NCI-H2196 treated with DMSO at 0.1 percent for 48 hours (cell line): ENCODE results near the gene ARL16.

Experiments
- DNase-seq: peaks from one replicate; lab custom pipeline; 2025; ENCODE audit not compliant: unreplicated experiment; lab: John Stamatoyannopoulos, UW

The ARL16 gene

DNA sequence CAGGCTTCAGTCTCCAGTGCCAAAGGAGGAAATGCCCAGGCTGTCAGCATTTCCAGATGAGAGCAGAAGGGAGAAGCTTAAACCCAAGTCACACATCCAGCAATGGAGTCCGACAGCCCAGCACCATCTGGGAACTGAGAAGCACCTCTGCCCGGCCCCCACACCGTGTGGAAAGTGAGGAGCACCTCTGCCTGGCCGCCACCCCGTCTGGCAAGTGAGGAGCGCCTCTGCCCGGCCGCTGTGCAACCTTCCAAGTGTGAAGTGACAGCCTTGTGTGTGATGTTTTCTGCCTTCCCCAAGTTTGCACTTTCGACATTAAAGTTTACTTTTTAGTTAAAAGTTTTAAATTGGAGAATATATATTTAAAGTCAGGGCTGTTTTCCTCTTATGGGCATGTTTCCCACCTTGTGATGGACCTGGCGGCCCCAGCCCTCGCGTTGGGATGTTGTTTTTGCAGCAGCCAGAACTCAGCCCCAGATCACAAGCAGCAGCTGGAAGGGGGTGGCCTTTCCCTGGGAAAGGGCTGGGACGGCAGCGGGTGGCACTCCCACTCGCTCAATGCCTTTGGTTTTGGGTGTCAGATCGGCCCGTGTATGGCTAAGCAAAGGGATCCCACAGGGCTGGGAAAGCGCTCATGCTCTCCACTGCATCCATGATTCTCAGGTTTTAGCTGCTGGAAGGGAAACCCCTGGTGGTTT lies 9.9 kb downstream of the ARL16 start:
- DNase-seq = no peak

DNA sequence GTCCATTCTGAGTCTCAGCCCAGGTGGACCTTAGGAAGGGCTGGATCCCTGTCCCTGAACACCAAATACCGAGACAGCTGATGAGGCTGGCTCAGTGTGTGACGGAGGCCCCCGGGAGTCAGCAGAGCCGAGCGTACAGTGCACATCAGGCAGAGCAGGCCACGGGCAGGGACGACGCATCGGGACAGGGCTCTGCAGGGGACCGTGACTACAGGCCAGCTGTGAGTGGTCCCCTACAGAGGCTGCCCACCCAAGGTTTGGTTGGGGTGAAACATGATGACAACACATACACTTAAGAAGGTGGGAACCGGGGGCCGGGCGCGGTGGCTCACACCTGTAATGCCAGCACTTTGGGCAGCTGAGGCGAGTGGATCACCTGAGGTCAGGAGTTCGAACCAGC lies 10.6 kb downstream of the ARL16 start:
- DNase-seq = no peak

DNA sequence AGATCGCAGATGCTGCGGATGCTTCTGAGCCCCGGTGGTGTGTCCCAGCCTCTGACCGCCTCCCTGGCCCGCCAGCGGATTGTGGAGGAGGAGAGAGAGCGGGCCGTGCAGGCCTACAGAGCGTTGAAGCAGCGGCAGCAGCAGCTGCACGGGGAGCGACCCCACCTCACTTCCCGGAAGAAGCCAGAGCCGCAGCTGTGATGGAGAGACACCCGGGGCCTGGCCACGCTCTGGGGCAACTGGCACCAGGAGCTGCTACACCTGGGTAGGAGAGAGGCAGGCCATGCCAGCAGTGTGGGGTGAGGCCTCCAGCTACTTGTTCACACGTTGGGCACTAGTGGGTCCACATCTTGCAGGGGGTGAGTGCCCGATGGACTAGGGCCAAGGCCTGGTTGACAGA lies 11.1 kb downstream of the ARL16 start:
- DNase-seq = no peak

DNA sequence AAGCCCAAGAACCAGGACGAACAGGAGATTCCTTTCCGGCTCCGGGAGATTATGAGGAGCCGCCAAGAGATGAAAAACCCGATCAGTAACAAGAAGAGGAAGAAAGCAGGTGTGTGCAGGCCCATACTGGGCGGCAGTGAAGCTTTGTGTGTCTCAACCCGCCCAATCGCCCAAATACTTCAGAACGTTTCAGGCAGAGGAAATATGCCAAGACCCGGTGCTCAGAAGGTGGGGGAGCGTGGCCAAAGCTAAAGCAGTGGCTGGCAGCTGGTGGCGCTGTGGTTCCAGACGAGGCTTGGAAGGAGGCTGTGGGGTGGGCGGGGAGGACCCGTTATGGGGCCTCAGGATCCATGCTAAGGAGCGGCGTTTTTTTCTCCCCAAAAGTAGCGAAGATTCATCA lies 15.8 kb downstream of the ARL16 start:
- DNase-seq = no peak

DNA sequence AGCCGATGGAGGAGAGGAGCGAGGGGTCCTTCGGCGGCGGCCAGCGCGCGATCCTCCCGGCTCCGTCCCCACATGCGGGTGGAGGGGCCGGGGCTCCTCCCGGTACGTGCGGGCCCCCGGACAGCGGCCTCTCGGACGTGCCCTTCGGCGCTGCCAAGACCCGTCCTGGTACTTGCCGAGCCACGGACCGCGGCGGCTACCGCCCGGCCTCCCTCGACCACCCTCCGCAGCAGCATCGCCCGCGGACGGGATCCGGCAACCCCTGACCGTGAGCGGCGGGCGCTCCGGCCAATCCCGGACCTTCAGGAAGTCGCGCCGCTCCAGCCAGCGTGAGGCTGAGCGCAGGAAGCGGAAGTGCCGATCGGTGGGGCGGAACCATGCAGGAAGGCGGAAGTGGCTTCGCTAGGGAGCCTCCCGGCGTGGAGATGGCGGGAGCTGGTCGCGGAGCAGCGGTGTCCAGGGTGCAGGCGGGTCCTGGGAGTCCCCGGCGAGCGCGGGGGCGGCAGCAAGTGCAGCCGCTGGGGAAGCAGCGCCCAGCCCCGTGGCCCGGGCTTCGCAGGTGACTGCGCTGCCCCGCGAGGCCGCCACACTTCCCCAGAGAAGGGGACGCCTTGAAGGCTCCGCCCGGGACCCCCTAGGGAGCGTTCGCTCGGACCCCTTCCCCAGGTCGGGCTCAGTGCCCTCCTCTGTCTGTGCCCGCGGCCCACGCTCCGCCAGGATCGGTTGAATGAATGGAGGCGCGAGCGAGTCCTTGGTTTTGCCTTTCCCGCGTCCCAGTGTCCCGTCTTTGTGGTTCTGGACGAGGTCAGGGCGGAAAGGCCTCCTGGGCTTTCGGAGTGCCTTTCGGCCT lies 17.0 kb downstream of the ARL16 start, which contains the start of the genes CCDC137 and OXLD1:
CCDC137 (plus strand) TSS at position 396 of the 850 bp plus-strand sequence; CDS start at position 426, 30 bp downstream.
OXLD1 (minus strand) TSS at position 264 of the 850 bp plus-strand sequence; CDS start at position 236, 28 bp downstream.
- peak; percentile 95 for DNase-seq

DNA sequence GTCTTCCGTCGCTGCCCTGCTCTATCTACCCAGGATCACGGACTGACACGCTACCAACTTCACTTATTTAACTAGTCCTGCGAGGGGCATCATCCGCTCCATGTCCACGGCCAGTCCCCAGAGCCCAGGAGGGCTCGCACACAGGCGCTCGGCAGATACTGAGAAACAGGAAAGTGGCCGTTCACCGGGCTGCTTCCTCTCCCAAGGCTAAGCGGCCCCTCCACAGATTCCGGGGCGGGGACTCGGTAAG lies 17.6 kb downstream of the ARL16 start:
- DNase-seq = no peak

DNA sequence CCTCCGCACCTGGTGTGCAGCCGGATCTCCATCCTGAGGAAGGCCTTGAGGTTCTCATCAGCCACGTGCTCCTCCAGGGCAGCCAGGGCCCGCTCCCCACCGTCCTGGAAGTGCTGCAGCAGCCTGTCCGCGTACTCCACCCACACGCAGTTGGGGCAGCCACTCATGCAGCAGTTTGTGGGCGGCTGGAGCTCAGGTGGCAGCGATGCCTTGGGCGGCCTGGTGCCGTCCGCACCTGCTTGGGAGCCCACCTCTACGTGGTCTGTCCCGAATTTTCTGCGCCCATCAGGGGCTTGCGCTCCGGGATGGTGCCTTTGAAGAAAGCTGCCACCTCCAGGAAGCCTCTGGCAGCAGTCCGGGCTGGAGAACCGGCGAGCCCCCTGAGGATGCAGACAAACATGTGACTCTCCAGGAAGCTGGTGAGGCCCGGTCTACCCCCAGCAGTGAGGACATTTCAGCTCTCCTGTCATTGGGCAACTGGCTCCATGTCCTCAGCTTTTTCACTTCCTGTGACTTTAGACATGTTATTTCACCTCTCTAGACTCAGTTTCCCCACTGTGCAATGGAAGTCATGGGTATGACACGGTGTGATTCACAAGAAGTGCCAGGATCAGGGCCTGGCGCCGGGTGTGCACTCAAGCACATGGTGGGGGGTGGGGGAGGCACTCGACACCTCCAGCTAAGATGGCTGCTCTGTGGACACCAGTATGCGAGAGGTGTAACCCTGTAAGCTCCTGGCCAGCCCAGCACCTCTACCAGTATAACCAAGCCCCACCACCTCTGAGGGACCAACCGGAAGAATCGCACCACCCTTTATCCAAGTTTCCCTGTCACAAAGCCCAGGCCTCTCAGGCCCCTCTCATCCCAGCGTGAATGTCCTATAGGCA lies 18.1 kb downstream of the ARL16 start:
- peak; percentile 48 for DNase-seq

DNA sequence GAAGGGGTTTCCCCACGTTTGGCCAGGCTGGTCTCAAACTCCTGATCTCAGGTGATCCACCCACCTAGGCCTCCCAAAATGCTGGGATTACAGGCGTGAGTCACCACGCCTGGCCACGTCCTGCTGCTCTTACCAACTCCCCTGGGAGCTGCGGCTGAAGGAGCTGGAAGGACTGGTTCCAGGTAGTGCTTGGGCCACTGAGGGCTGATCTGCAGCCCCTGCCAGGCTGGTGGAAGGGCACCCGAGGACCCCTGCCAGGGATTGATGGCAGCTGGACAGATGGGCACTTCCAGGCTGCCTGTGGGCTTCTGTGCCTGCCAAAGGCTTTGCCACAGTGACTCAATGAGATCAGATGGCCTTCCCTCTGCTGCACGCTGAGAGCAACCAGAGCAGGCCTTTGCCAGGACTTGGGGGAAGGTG lies 19.5 kb downstream of the ARL16 start:
- no peak for DNase-seq

DNA sequence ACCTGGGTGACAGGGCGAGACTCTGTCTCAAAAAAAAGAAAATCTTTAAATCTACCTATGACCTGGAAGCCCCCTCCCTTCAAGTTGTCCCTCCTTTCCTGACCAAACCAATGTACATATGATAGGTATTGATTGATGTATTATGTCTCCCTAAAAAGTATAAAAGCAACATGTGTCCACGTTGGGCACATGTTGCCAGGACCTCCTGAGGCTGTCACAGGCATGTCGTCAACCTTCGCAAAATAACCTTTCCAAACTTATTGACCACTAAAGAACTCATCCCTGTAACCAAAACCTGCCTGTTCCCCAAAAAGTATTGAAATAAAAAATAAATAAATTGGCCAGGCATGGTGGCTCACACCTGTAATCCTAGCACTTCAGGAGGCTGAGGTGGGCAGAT lies 21.6 kb downstream of the ARL16 start:
- no peak for DNase-seq

DNA sequence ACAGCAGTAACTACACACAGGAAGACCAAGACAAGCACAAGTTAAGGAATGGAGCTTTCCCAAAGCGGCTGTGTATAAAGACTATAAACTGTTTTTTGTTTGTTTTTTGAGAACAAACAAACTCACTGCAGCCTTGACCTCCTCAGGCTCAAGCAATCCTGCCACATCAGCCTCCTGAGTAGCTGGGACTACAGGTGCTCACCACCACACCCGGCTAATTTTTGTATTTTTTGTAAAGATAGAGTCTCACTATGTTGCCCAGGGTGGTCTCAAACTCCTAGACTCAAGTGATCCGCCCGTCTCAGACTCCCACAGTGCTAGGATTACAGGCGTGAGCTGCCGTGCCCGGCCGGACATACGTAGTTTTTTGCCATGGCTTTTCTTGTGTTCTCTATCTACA lies 23.2 kb downstream of the ARL16 start:
- DNase-seq = no peak

DNA sequence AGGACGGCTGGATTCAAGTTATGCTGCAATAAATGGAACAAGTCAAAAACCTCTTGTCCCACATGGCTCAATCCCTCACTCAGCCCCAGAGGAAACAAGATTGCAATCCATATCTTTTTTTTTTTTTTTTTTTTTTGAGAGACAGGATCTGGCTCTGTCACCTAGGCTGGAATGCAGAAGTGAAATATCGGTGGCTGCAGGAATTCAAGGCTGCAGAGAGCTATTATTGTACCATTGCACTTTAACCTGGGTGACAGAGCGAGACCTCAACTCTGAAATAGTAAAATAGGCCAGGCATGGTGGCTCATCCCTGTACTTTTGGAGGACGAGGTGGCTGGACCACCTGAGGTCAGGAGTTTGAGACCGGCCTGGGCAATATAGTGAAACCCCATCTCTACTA lies 24.6 kb downstream of the ARL16 start:
- DNase-seq = no peak

DNA sequence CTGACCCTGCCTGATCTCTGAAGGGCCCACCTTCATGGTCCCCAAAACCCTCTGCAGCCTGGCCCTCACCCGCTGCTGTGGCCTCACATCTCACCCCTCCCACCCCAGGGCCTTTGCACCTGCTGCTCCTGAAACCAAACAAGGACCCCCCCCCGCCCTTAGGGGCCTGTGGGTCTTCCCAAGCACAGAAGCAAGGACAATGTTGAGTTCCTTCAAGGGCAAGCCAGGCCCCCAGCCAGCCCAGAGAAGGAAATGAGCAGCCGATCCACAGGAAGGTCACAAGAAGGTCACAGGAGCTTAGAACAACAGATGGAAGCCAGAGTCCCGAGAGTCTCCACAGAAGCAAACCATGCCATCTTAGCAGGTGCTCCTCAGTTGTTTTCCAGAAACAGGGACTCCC lies 26.8 kb downstream of the ARL16 start:
- no peak for DNase-seq

DNA sequence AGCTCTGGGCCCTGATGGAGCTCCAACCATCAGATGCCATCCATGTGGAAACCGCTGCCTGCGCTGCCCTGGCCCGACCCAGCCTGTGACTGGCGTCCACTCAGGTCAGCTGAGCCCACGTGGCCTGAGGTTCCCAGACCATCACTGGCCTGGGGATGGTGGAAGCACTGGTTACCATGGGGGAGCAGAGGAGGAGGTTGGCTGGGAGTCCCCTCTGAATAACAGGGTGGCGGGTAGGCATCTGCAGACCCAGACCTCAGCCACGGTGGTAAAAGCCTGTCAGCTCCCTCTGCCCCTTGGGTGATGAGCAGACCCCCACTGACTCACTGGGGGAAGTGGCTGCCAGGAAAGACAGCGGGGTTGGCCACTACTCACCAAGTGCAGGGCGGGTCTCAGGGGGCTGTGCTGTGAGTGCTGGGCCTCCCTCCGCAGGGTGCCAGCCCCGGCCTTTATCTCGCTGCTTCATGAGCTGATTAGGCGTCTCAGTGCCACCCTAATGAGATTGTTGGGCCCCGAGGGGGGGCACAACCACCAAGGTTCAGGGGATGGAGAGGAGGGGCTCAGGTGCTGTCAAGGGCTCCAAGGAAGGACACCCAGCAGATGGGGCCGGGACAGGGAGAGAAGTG lies 27.4 kb downstream of the ARL16 start, which contains the start of gene PDE6G:
PDE6G (minus strand) TSS at position 425 of the 626 bp plus-strand sequence. CDS start 3,237 bp downstream, outside the sequence.
- DNase-seq = no peak

DNA sequence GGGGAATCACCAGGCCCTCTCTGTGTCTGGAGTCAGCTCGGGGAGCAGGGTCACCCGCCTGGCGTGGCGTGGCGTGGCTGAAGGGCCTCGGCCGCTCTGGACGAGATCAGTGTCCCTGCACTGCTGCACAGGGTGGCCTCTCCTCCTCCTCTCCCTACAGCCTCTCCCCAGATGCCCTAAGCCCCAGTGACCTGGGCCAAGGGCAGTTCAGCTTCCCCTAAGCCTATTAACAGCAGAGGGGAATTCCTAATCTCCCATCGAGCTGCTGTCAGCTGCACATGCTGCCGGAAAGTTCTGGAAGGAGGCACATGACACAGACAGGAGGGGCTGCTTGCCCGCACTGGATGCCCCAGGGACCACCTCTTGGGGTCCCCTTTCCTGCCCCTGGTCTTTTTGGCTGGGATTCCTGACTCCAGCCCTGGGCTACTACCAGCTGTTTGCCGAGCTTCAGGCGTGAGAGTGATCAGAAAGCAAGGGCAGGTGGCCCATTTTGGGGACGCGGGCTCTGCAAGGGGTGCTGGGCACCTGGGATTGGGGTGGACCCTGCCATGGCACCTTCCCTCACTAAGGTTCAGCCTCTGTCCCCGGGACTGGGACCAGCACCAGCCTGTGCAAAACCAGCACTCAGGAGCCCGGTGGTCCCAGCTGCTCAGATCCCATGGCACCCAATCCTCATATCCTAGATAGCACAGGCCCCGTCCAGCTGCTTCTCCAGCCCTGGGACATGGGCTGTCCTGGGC lies 28.0 kb downstream of the ARL16 start:
- DNase-seq = no peak

DNA sequence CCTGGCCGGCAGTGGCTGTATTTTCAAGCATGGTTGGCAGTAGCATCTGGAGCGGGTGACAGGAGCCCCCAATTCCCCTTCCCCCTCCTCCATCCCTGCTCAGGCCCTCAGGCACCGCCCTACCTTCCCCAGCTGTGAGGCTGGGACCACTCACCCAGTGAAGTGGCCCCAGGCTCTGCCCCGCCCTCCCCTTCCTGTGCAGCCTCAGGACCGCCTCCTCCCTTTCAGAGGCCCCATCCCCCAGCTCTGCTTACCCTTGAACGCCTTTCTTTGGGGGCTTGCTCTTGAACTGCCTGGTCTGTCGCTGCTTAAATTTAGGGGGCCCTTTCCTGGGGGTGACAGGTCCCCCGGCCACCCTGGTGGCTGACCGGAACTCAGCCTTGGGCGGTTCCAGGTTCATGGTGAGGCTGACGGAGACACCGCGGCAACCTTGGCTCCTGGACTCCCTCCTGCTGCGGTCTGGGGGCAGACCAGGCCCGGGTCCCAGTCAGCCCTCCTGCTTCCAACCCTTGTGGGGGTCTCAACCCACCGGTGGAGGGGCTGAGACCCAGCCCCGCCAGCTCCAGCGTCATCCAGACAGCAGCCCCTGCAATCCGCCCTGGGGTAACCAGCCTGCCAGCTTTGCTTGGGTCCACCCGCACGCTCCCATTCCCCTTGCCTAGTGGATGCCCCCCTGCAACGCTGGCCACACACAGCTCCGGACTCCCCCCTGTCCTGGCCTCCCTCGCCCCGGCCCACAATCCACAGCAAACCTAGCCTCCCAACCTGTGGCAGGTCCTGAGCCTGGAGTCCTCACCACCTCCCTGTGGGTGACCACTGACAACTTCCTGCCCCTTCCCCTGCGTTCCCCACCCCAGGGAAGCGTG lies 30.5 kb downstream of the ARL16 start:
- no peak for DNase-seq

DNA sequence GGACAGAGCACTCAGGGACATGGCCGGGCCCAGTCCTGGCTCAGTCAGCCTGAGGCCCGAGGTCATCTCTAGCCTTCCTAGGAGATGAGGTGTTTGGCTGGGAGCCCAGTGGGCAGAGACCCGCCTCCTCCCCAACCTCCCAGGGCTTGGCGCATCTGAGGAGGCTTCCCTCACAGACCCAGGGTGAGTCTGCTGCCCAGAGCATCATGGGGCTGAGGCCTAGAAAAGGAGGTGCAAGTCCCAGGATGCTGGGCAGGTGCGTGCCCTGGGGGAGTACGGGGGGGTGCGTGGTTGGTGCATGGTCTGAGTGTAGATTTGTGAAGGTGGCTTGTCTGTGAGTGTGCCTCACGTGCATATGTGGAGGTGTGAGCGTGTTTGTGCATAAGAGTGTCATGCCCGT lies 31.9 kb downstream of the ARL16 start:
- peak; percentile 68 for DNase-seq

DNA sequence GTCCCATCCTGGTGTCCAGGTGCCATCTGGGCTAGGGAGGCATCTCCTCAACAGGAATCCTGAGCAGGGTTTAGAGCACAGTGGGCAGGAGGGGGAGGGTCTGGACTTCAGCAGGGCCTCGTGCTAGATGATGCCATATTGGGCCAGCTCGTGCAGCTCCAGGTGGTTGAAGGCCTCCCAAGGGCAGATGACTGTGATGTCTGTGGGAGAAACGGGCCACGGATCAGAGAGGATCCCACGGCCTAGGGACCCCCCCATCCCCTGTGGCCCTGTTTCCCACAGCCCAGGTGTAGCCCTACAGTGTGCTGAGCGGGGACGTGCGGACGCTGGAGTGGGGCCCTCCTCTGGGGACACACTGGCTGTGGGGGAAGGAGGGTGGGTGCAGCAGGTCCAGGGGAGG lies 32.6 kb downstream of the ARL16 start:
- DNase-seq = no peak

DNA sequence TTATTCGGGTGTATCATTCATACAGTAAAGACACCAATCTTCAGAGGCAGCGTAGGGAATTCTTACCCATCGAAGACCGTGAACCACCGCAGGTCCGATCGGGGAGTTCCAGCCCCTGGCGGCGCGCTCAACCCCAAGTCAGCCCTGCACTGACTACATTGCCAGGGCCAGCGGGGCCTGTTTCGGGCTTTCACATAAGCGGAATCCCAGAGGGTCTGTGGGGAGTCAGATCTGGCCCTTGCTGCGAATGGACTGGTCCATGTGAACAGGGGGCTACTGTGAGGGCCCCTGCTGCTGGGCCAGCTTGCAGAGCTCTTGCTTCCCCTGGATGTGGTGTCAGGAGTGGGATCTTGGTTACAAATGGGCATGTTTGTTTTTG lies 34.9 kb downstream of the ARL16 start:
- DNase-seq = no peak

DNA sequence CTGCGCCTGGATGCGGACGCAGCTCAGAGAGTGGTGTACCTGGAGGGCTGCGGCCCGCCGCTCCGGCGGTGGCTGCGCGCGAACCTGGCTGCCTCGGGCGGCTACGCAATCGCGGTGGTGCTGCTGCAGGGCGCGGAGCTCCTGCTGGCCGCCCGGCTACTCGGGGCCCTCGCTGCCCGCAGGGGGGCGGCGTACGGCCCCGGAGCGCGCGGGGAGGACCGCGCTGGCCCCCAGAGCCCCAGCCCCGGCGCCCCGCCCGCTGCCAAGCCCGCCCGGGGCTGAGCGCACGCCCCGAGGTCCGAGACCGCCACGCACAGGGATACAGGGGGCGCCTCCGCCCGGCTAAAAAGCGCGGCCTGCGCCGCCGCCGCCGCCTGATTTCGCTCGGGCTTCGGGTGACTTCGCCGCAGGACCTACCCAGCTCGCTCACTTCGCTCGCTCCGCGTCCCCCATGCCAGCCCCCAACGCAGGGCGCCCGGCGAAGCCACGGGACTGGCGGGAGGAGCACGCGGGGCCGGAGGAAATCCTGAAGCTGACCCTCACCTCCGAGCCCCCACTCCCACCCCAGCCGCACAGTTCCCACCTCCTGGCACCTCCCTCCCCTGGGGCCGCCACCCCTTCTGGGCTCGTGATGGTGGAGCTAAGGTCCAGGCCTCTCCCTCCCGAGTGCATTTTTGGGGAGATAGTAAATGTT lies 35.4 kb downstream of the ARL16 start:
- no peak for DNase-seq
